GM03348 (cell line): ENCODE measurements around the gene LMAN1L.
A peak's percentile ranks its signal among the peaks of the same experiment; 100 is the strongest.

Source experiments
- DNase-seq: peaks from one replicate; pipeline ENCODE4 v3.0.0; 2012; ENCODE audit warnings: low spot score

The LMAN1L gene

GRCh38 chr15:74816624-74817369 lies 4.2 kb downstream of the LMAN1L start:
- no peak for DNase-seq

- peak; percentile 56 for DNase-seq
Measured at GRCh38 chr15:74817370-74817737, 4.7 kb downstream of the LMAN1L start.

GRCh38 chr15:74820056-74820455 lies 7.4 kb downstream of the LMAN1L start:
- DNase-seq = no peak

- DNase-seq = no peak
Measured at GRCh38 chr15:74821091-74821789, 8.6 kb downstream of the LMAN1L start.

GRCh38 chr15:74821790-74822158 lies 9.1 kb downstream of the LMAN1L start:
- no peak for DNase-seq

- DNase-seq = no peak
Measured at GRCh38 chr15:74822233-74822632, 9.6 kb downstream of the LMAN1L start.

GRCh38 chr15:74823324-74823723 lies 10.7 kb downstream of the LMAN1L start:
- no peak for DNase-seq

GRCh38 chr15:74824976-74825375 lies 12.3 kb downstream of the LMAN1L start:
- DNase-seq = no peak

- no peak for DNase-seq
Measured at GRCh38 chr15:74825866-74826265, 13.2 kb downstream of the LMAN1L start.

GRCh38 chr15:74826364-74826819 lies 13.8 kb downstream of the LMAN1L start, which contains the start of gene CPLX3:
CPLX3 (plus strand) TSS chr15:74826627; CDS start chr15:74826704, 77 bp downstream.
- DNase-seq = peak; percentile 73

GRCh38 chr15:74826921-74827320 lies 14.3 kb downstream of the LMAN1L start:
- DNase-seq = no peak

GRCh38 chr15:74827614-74828013 lies 15.0 kb downstream of the LMAN1L start:
- no peak for DNase-seq

GRCh38 chr15:74828835-74829234 lies 16.2 kb downstream of the LMAN1L start:
- no peak for DNase-seq

GRCh38 chr15:74829486-74829885 lies 16.9 kb downstream of the LMAN1L start:
- no peak for DNase-seq

- no peak for DNase-seq
Measured at GRCh38 chr15:74829991-74830390, 17.4 kb downstream of the LMAN1L start.

- peak; percentile 35 for DNase-seq
Measured at GRCh38 chr15:74830868-74831267, 18.2 kb downstream of the LMAN1L start.

- no peak for DNase-seq
Measured at GRCh38 chr15:74831813-74832495, 19.3 kb downstream of the LMAN1L start.

GRCh38 chr15:74832826-74833225 lies 20.2 kb downstream of the LMAN1L start:
- DNase-seq = no peak

- no peak for DNase-seq
Measured at GRCh38 chr15:74833376-74834107, 20.9 kb downstream of the LMAN1L start.

- peak; percentile 85 for DNase-seq
Measured at GRCh38 chr15:74835312-74835823, 22.7 kb downstream of the LMAN1L start.

GRCh38 chr15:74836846-74837245 lies 24.2 kb downstream of the LMAN1L start:
- no peak for DNase-seq
